ENCODE results near the gene HNF4A.

Gene HNF4A

DNA sequence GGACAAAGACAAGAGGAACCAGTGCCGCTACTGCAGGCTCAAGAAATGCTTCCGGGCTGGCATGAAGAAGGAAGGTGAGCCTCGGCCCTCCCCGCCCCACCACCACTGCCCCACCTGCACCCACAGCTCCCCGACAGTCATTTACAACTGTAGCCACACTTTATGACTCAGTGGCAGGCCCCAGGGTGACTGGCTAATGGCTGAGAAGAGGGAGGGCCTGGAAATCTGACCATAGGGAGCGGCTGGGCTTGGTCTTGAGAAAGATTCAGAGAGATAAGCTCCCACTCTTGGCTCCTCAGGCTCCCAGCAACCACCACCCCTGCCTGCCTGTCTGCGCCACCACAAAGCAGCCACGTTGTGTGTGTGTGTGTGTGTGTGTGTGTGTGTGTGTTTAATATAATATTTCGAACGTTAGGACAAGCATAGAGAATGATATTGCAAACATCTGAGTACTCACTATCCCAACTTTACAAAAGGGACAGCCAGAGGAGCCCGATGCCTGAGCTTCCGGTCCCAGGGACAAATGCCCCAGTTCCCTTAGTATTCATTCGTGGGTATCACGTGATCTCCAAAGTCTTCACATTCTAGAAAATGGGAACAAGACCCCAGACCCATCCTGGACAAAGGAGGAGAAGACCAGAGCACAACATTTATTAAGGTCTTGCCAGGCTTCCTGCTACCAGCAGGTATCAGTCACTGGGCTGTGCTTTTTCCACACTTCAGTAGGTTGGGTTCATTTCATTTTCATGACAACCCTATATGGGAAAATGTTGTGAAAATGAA lies 52.1 kb downstream of the HNF4A start:
- DNase-seq = no peak

DNA sequence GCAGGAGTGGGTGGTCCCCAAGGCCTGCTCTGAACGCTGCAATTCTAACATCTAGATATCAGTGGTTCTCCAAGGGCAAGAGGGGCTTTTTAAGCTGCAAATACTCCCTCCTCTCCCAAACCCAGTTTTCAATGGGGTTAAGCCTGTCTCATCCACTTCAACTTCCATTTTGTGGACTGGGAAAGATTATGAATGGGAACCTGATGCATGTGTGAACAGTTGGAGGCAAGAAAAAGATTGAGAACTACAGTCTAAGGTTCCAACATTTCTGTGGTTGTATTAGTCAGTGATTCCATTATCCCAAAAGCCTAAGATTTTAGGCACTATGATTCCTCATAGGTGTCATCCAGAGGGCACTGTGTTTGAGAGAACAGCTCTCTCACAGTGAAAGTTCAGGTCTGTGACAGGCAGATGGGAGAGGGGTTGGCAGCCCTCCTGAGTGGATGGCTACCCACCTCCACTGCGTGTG lies 53.7 kb downstream of the HNF4A start:
- DNase-seq = no peak

DNA sequence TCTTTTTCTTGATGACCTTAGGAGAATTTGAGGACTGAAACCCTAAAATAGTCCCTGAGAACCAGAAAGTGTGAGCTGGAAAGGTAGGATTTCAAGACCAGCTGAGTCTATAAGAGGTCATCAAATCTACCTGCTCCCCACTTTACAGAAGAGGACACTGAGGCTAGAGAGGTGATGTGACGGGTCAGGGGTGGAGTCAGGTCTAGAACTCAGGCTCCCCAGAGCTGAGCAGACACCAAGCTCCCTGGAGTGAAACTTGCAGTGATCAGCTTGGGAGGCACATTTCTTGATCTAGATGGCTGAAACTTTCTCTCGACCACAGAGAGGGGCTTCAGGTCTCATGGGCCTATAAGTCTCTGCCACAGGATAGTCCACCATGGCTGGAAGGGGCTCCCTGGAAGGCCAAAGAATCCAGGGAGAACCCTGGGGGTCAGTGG lies 55.1 kb downstream of the HNF4A start:
- no peak for DNase-seq

DNA sequence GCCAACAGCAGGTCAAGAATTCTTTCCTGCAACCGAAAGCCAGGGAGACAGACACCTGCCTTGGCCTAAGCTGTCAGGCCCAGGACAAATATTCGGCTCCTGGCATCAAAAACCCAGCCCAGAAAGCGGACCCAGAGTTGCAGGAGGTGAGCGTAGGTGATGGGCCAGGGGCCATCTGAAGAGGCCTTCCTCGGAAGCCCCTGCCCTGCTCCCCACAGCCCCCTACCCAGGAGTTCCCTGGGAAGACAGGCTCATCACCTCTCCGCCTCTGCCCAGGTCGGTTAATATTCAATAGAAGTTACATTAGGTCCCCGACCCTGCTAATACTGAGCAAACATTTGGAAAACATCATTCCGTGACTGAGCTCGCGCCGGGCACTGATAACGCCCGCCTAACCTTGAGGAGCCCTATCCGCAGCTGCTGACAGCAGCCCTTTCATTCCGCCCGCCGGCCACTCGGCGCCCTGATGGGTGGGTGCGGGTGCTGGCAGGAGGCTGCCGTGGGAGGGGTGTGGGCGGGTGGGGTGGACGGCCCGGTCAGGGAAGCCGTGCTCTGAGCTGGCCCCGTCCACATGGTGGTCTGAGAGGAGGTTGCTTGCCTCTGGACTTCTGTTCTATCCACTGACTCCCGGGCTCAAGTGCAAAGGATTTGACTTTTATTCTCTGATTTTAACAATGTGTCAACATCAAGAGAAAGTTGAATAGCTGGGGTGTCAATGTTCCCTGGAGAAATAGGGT lies 55.7 kb downstream of the HNF4A start:
- no peak for DNase-seq

DNA sequence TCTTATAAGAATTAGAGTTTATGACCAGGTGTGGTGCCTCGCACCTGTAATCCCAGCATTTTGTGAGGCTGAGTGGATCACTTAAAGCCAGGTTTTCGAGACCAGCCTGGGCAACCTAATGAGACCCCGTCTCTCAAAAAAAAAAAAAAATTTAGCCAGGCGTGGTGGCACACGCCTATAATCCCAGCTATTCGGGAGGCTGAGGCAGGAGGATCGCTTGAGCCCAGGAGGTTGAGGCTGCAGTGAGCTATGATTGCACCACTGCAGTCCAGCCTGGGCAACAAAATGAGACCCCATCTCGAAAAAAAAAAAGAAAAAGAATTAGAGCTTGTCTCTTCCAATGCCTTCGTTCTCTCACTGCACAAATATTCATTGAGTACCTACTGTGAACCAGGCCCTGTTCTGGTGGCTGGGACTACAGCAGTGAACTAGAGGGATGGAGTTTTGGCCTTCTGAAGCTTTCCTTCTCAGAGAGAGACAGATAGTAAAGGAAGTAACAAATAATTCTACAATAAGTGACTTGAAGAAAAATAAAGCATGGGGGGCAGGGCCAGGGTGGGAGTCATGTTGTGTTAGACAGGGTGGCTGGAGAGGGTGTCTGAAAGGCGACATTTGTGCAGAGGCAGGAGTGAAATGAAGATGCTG lies 56.4 kb downstream of the HNF4A start:
- DNase-seq = no peak

DNA sequence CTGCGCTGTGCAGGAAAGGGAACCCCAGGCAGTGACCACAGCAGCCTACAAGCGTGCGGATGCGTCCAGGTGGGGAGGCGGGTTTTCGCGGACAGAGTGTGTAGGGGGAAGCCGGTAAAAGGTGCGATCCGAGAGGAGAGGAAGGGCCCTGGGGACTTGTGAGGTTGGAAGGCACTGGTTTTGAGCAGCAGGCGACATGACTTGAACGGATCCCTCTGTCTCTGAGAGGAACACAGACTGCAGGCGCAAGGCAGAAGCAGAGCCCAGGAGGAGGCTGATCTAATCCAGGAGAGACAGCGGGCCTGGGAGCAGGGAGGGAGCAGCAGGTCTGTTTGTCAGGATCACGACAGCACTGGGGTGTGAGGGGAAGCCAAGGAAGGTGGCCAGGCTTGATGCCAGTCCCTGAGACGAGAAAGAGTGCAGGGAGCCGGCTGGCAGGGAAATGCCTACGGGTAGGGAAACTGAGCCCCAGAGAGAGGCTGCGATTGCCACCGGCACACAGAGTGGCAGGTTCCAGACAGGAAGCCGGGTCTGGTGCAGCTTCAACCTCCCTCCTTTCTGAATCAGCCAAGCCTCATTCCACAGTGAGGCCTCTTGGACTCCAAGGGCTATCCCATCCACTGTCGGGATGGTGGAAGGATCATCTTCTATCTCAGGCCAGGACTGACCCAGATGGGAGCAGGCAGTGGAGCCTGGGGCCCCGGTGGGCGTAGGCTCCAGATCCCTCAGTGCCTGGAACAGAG lies 57.1 kb downstream of the HNF4A start:
- DNase-seq = no peak

DNA sequence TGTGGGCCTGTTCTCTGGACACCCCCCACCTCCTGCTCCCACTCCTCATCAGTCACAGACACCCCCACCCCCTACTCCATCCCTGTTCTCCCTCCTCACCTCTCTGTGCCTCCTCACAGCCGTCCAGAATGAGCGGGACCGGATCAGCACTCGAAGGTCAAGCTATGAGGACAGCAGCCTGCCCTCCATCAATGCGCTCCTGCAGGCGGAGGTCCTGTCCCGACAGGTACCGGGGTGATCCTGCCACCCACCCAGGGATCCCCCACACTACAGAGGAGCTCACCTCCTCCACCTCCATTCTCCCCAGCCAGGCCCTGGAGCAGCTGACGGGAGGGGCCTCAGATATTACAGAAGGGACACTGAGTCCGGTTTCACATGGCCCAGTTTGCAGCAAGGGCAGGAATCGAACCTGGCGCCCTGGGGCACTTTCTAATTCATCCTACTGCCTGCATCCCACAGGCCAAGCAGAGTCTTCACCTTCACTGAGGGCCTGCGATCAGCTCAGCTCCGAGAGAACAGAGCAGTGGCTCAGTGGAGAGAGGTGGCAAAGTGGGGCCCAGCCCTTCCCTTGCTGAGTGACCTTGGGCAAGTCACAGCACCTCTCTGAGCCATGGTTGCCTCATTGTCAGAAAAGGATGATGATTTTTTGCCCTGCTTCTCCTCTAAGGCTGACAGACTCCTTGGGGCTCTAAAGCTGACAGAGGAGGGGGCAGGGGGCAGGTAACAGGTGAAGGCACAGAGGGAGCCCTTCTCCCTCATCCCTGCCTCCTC lies 58.3 kb downstream of the HNF4A start:
- no peak for DNase-seq

DNA sequence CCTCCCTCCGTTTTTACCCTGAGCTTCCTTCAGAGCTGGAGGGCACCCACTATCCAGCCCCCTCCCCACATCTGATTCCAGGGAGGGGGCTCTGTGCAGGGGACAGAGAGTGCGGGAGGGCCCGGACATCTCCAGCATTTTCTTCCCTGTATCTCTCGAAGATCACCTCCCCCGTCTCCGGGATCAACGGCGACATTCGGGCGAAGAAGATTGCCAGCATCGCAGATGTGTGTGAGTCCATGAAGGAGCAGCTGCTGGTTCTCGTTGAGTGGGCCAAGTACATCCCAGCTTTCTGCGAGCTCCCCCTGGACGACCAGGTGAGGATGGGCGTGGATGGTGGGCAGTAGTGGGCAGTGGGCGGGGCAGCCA lies 58.8 kb downstream of the HNF4A start:
- DNase-seq = no peak

DNA sequence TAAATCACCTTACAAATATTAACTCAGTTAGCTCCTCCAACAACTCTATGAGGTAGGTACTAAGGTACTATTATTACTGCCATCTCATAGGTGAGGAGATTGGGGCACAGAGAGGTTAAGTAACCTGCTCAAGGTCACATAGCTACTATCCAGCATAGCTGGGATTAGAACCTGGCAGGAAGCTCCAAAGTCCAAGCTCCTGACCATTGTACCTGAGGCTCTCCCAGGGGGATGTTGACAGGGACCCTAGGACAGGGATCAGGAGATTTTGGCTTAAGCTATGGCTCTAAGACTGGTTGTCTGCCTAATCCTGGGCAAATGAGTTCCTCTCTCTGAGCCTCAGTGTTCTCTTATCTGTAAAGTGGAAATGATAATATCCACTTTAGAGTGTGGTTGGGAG lies 59.3 kb downstream of the HNF4A start:
- no peak for DNase-seq

DNA sequence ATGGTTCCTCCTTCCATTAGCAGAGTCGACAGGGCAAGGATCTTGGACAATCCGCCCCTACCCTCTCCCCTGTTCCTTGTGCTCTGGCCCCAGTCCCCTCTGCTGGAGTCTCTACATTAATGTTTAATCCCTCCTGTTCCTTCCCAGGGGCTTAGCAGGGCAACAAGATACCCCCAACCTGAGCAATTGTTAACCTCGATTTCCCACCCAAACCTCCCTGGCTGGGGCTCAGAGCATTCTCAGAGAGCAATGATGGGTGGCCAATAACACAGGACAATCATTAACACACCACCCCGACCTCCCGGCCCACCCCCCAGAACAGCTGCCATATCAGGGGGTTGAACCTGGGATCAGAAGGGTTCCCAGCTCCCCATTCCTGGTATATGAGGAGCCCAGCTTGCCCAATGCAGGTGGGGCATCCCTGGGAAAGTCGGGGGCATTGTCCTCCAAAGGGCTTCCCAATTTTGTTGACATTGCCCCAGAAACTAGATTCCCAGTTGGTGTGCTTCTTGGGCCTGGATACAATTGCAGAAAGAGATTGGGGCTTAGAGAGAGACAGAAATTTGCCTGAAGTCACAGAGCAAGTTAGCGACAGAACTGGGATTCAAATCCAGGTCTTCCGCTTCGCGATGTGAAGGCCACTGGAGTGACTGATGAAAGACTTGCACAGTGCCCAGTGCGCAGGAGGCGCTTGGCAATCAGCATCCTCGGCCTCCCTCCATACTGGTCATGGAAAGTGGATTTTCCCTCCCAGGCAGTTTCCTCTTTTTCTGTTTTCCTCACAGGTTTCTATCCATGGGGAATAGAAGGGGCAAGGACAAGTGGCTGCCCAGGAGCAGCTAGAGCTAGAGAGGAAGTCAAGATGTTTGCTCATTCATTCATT lies 60.6 kb downstream of the HNF4A start:
- no peak for DNase-seq

DNA sequence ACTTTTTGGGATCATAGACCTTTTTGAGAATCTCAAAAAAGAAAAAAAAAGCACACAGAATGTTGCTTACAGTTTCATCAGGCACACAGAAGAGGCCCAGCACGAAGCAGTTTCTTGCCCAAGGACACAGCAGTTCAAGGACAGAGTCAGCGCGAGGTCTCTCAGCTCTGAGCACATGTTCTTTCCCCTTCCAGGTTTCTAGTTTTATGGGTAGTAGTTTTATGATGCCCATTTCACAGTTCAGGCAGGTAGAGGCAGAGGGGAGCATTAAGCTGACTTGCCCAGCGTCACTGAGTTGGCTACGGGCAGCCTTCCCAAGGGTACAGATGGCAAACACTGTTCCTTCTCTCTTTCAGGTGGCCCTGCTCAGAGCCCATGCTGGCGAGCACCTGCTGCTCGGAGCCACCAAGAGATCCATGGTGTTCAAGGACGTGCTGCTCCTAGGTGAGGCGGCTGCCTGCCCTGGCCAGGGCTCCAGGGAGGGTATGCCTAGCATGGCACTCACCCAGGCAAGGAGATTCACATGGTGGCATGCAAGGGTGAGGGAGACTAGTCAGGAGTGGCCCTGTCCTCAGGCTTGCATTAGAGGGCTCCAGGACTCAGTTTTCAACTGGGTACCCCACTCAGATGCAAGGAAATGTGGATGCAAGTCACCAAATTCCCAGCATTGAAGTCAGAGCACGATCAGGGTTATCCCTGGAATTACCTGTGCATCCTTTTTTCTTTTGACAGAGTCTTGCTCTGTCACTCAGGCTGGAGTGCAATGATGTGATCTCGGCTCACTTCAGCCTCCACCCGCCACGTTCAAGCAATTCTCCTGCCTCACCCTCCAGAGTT lies 62.8 kb downstream of the HNF4A start:
- no peak for DNase-seq

DNA sequence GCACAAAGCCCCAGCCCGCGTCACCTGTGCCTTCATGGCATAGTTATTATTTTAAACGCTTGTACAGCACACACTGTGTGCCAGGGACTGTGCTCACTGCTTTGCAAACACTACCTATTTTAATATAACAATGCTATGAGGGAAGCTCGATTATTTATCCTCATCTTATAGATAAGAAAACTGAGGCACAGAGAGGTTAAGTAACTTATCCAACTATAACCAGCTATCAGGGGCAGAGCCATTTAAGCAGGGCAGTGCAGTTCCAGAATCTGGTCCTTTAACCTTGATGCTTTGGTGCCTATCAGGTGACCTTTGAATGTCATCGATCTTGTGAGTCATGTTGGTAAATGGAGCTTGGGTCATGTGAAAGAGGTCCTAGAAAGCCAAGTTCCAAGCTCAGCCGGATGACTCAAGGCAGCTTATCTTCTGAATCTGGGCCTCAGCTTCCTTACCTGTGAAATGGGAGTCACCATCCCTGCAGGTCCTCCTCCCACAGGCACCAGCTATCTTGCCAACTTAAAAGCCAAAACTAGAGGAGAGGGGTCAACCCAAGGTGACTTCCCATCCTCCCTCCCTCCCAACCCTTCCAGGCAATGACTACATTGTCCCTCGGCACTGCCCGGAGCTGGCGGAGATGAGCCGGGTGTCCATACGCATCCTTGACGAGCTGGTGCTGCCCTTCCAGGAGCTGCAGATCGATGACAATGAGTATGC lies 63.8 kb downstream of the HNF4A start:
- DNase-seq = no peak

DNA sequence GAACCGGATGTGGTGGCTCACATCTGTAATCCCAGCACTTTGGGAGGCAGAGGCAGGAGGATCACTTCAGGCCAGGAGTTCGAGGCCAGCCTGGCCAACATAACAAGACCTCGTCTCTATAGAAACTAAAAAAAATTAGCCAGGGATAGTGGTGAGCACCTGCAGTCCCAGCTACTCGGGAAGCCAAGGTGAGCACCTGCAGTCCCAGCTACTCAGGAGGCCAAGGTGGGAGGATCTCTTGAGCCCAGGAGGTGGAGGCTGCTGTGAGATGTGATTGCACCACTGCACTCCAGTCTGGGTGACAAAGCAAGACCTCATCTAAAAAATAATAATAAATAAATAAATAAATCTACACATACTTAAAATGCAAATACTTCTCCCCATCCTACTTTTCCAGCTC lies 65.0 kb downstream of the HNF4A start:
- DNase-seq = no peak

DNA sequence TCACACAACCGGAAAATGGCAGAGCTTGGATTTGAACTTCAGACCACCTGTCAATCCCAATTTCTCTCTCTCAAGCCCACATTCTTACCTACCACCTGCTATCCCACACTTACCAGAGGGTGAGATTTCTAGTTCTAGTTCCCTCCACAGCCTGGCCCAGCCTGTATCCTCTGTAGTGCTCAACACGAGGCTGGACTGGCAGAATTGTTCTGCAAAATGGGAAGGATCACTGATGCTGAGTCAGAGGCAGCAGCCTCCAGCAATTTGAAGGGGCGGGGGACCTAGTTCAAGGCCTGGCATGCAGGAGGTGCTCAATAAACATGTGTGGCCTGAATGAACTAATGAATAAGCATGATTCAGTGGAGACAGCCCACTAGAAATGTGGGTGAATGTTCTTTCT lies 66.6 kb downstream of the HNF4A start:
- no peak for DNase-seq

DNA sequence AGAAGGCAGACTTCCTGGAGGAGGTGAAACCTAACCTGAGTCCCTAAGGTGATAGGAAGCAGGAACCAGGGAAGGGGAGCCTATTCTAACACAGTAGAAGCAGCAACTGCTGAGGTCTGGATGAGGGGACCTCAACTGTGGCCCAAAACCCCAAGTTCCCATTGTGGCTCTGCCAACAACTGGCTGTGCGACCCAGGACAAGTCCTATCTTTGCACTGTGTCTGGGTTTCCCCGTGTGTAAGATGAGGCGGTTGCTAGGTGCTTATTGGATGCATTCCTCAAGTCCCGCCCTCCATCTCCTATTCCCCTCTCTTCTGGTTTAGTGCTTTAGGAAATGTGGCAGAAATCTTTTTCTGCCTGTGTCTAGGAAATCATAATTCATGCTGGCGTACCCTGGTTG lies 68.0 kb downstream of the HNF4A start:
- no peak for DNase-seq

DNA sequence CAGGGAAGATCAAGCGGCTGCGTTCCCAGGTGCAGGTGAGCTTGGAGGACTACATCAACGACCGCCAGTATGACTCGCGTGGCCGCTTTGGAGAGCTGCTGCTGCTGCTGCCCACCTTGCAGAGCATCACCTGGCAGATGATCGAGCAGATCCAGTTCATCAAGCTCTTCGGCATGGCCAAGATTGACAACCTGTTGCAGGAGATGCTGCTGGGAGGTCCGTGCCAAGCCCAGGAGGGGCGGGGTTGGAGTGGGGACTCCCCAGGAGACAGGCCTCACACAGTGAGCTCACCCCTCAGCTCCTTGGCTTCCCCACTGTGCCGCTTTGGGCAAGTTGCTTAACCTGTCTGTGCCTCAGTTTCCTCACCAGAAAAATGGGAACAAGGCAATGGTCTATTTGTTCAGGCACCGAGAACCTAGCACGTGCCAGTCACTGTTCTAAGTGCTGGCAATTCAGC lies 68.6 kb downstream of the HNF4A start:
- no peak for DNase-seq

DNA sequence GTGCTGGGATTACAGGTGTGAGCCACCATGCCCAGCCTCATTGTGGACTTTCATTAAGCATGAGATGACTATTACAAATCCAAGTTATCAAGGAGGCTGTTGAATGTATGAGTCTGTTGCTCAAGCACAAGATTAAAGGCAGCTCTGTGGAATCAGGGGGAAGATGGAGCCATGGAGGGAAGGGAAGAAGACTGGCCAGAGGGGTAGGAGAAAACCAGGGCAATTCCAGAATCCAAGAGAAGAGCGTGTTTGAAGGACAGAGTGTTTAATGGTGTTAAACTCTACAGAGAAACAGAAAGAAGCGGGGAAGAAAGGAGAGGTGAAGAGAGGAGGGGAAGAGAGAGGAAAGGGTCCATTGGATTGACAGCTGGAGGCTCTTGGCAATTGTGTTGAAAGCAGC lies 70.4 kb downstream of the HNF4A start:
- no peak for DNase-seq

DNA sequence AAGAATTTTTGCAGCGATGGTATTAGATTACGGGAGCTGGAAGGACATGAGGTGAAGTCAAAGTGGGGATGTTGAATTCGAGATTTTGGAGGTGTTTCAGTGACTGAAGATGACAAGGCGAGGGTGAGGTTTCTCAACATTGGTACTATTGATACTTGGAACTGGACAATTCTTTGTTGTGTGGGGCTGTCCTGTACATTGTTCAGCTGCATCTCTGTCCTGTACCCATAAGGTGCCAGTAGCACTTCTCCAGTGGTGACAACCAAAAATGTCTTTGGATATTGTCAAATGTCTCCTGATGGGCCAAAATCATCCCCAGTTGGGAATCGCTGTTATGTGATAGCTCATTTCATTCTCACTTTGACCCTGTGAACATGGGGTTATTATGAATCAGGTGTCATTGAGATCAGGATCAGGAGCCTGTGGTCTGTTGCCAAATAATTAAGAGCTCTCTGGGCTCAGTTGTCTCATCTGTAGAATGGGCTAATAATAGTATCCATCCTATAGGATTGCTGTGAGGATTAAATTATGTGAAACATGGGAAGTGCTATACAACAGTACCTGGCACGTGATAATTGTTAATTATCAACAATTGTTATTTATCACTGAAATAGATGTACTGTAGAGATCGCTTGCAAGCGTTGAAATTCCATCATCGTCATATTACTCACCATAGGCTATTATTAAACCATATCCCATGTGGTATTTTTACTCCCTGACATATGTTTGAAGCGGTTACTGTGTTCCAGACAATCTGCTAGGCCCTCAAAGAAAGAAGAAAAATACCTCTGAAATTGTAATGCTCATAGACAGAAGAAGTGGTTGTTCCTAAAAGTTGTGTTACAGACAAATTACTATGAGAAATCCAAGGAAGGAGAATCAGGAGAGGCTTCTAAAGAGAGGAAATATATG lies 71.6 kb downstream of the HNF4A start:
- no peak for DNase-seq

DNA sequence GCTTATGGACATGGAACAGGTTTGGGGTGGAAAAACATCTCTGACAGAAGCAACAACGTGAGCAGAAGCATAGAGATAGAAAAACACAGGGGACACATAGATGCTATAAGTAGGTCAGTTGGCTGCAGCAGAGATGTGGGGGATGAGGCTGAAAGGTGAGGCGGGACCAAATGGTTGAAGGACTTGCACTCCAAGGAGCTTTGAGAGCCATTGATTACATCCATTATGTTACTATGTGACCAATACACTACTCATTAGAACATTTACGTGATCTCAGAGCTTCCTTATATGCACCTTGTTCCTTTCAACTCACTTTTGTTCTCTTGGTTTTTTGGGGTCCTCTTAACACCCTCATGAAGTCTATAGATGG lies 72.3 kb downstream of the HNF4A start:
- DNase-seq = no peak

All from stimulated activated CD4-positive, alpha-beta T cell treated with anti-CD3 and anti-CD28 coated beads, Interleukin-12 subunit alpha, Interleukin-12 subunit beta, amount 100 ng/mL, for 4 hours (primary cell).